GM21529 (cell line): ENCODE data around the gene RBMS3.

Source experiments
- ATAC-seq: cut with Tn5 transposase; IDR thresholded peaks from one replicate; pipeline ENCODE4 v1.9.1; 2021; ENCODE audit not compliant: unreplicated experiment

RBMS3 gene

GRCh38 chr3:29275309-29275708 lies 5.6 kb upstream of the RBMS3 start:
- no peak for ATAC-seq

DNA sequence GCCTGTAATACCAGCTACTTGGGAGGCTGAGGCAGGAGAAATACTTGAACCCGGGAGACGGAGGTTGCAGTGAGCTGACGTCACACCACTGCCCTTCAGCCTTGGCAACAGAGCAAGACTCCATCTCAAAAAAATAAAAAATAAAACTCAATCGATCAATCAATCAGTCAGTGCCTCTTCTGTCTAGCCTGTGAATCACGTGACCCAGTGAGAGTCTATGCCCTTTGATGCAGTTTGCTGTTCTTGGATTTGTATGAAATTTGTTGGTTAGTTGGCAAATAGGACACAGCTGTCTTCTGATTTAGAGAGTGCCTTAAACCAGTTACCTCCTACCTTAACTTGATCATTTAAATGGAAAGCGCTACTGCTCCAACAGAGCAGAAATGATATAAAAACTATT lies 3.6 kb upstream of the RBMS3 start:
- no peak for ATAC-seq

GRCh38 chr3:29279286-29279685 lies 1.6 kb upstream of the RBMS3 start:
- ATAC-seq, result no peak

DNA sequence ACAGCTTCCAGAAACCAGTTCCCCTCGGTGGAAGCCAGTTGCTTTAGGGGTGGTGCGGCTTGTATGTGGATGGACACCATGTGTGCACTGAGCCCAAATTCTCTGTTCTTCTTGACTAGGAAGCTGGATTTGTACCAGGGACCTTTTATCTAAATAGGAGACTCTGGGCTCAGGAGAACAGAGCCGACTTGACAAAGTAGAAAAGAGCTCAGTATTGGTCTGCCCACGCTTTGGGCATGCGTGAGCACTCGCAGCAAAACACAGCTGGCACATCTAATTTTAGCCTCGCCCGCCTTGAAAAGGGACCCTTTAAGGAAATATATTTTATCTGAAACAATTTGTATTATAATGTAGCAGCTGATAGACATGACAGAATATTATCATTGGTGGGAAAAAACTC lies 1.1 kb upstream of the RBMS3 start:
- no peak for ATAC-seq

DNA sequence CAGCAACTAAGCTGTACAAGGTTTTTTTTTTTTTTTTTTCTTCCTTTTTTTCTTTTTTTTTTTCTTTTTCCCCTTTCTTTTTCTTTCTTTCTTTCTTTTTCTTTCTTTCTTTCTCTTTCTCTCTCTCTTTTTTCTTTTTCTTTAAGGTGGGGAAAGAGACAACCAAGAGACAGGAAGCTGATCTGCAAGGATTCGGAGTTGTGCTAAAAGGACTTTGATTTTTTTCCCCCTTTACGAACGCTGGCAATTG lies 148 bp downstream of the RBMS3 start:
- no peak for ATAC-seq

- peak; percentile 71 for ATAC-seq
Observed at GRCh38 chr3:29281344-29282241, 722 bp downstream of the RBMS3 start.

DNA sequence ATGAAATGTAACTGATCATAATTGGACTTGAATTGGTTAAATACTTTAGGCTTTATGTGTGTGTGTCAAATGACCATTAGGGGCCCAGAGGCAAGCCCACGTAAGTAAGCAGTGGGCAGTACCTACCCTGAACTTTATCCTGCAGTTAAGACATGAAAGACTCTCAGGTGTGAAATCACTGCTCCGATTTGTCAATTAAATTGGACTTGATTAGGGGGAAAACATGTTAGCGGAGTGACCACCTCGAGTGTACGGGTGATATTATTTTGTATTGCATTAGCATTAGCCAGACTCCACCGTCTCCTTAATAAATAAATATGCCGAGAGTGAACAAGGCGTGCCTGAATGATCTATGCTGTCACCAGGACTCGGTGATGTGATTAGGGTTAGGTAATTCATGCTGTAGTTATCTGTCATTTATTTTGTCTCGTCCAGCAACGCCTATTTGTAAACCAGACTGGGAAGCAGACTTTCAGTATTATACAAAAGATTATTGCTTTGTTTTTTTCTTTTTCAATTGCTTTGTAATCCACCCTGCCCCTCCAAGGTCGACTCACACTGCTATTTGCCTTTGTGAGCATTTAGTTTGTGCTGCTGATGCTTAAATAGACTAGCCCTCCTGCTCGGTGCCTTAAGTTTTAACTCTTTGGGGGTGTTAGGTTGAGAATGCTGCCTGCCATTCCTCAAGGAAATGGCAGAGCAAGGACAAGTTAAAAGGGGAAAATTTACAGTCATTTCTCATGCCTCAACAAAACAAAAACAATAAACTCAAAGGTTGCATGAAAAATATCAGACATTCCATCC lies 1.8 kb downstream of the RBMS3 start:
- no peak for ATAC-seq

DNA sequence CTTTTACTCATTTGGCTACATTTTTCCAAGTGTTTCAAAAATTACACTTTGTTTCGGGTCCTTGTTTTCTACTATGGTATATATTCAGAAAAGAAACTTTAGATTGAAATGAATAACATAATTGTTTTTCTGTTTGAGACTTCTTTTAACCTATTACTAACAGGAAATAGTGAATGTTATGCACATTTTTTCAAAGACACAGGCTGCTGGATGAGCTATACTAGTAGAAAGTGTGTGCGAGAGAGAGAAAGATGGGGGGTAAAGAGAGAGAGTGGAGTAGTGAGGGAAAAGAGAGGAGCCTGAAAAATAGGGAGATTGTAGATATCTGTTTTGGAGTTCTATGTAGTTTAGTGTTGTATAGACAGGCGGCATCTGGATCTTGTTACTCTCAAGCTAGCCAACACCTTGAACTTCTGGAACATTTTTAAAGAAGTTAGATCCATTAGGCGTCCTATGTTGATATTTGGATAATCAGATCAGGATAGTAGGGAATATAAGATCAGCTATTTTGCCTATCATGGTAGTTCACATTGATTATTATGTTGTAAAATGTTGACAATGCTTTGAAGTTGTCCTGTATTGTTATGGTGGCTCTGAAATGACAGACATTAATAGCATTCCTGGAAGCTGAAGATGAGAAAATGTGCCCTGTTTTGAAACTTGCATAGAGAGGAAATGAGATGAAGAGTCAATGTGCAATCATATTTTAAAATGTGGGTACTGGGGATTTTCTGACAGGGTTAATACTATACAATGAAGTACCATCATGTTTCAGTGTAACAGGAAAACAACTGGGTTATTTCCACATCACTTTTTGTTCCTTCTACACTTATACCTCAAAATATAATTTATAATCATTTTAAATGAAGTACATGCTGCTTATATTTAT lies 2.6 kb downstream of the RBMS3 start:
- no peak for ATAC-seq

DNA sequence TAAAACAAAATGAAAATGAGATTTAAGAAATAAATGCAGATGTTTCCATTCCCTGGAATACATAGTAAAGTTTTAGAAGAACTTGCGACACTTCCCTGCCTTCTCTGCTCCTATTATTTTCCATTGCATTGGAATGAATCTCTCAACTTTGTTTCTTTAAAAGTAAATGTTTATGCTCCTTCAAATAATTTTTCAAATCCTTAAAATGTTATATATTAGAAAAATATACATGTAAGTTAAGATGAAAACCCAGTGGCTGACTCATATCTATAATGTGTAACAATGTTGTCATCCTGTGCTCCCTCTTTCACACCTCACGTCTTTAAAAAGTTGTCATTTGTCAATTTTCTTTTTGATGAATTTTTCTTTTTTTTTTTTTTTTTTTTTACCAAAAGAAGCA lies 3.6 kb downstream of the RBMS3 start:
- ATAC-seq, result no peak

DNA sequence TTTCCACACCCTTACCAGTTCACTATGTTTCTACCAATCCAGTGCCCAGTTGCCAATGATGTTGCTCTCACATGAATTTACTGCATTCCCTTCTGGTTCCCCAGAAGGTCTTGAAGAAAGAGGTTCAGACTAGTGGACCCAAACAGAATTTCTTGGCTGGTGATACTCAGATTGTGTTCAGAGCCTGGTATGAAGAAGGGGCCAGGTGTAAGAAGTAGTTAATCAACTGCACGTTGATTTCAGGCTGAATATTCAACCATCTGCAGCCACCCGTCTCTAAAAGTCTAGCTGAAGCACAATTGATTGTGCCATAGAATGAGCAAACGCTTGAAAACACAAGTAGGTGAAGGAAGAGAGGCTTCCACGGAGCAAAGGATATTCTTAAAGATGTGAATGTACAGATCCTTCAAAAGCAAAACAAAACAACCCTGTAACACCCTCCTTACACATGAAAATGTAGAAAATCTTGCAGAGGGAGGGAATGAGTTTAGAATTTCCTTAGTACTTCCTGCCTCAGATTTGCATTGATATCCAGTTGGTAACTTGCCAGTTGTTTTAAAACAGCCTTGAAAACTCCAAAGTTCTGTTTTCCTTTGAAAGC lies 4.7 kb downstream of the RBMS3 start:
- ATAC-seq, result no peak

GRCh38 chr3:29286478-29287240 lies 5.8 kb downstream of the RBMS3 start:
- no peak for ATAC-seq

- ATAC-seq, result no peak
Observed at GRCh38 chr3:29290596-29290995, 9.7 kb downstream of the RBMS3 start.

GRCh38 chr3:29291260-29291981 lies 10.6 kb downstream of the RBMS3 start:
- ATAC-seq, result no peak

- ATAC-seq, result no peak
Observed at GRCh38 chr3:29291982-29292363, 11.1 kb downstream of the RBMS3 start.

DNA sequence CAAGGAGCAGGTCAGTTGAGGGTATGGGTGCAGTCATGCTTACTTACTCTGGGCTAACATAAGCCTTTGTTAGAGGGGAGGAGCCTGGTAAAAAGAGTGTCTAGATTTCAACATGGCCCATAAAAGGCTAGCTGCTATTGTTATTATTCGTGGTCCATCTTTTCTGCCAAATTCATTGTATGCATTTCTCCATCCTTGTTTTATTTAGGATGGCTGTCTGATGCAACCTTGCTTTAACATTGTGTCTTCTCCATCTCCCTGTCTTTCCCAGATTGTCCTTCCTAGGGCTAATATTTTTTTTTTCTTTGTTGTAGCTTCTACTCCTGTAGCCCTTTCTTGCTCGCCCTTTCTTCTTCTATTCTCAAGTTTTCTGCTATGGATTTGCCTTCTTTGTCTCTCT lies 12.6 kb downstream of the RBMS3 start:
- ATAC-seq, result no peak

DNA sequence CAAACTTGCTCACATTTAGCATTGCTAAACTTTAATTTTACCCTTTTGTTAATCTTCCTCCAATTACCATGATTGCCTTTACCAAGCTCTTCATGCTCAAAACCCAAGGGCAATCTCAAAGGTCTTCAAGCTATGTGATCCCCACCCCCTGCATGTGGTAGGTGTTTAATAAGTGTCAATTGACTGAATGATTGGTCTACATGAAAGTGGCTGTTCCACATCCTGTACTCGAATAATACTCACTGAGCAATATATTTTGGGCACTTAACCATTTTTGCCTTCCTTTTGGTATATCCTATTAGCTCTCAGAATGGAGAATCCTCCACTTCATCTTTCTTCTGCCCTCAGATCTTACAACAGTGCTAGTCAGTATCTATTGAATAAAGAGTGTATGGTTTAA lies 17.1 kb downstream of the RBMS3 start:
- no peak for ATAC-seq

DNA sequence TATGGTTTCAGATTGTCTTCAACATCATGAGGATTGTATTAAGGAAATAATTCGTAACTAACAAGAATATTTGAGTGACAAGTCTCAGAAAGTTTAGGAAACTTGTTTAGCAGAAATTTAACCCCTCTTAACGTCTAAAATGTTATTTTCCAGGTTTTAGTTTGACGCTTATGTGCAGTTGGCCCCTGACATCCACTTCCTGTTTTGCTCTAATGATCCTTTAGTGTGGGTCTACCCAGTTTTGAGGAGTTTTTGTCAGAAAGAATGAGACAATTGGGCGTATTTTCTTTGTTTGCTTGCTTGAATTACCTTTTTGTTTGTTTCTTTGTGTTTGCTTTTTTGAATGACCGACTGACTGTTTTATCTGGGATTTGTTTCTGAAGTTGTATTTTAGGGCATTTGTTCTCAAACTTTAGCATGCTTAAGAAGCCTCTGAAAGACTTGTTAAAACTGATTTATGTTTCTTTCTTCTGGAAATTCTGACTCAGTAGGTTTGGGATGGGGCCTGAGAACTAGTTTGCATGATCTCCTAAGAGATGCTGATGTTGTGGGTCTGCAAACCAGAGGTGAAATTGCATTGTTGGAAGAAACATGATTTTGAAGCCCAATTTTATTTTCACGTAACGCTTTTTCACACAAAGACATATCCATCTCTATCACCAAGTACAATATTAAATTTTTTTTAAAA lies 20.6 kb downstream of the RBMS3 start:
- no peak for ATAC-seq

GRCh38 chr3:29302619-29303018 lies 21.7 kb downstream of the RBMS3 start:
- no peak for ATAC-seq

DNA sequence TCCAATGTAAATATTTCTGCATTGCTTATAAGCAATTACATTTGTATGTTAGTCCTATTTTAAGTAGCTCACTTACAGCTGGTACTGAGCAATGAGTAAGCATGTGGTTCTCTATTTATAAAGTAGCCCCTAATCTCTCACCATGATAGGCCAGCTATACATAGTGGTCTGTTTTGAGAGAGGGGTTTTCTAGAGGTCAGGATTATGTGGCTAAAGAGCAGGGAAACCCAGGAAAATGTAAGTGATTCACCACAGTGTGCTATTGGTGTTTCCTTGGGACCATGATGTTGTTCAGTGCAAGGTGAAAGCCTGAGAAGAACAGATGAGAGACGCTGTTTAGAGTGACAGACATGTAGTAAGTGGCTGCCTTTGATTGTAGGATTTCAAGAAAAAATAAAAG lies 26.4 kb downstream of the RBMS3 start:
- ATAC-seq, result no peak
